ENCODE results near the gene MEAK7. TPM values are rescaled to one million over a fixed set of nuclear protein-coding genes. Genes with fewer than 3 reads are reported as not detected.

Gene MEAK7
- total and polyA plus RNA-seq, 2 donors (not counting 1 experiment from before 2014, with no cell fraction given), result 17.3 to 23.4 TPM

- TF ChIP-seq EZH2 (IDR thresholded peaks at IDR 0.05; ENCODE audit: low read length, missing control alignments), result no peak
- no peak for TF ChIP-seq CTCF (conservative IDR thresholded peaks at IDR 0.05 in 1 of 2, IDR thresholded peaks at IDR 0.05 in 1 of 2; ENCODE audit: low read depth in 1 of 2, low read length in 2 of 2)
- Histone ChIP-seq H3K79me2 (ENCODE audit: control insufficient read depth, insufficient read depth, low read length) (no peaks in the 10 kb centered on the region), H3K4me2 (ENCODE audit: extremely low read depth, insufficient read depth, low read length) (no peak overlapping the region), H2AFZ (ENCODE audit: low read length) (no peak overlapping the region), H3K27me3 (ENCODE audit: control insufficient read depth, insufficient read depth, low read length) (no peaks in the 10 kb centered on the region), H4K20me1 (ENCODE audit: control insufficient read depth, extremely low read depth, insufficient read depth, low read length) (no peaks in the 10 kb centered on the region), H3K9ac (ENCODE audit: insufficient read depth, low read length) (no peak overlapping the region), H3K36me3 (ENCODE audit: control insufficient read depth, insufficient read depth, low read length) (peaks cover 5% of the 10 kb centered on the region), H3K4me1 (ENCODE audit: control insufficient read depth, extremely low read depth, insufficient read depth, low read length) (no peaks in the 10 kb centered on the region), H3K27ac (ENCODE audit: insufficient read depth, low read length) (no peak overlapping the region), H3K9me3 (ENCODE audit: control insufficient read depth, insufficient read depth, low read depth, low read length) (no peaks in the 10 kb centered on the region), H3K4me3 (replicated peaks in 1 of 4; ENCODE audit: control extremely low read depth in 1 of 4, insufficient read depth in 1 of 4, low read depth in 3 of 4, low read length in 4 of 4) (no peak overlapping the region)
- no peak for DNase-seq (ENCODE audit: low read depth in 2 of 2)
These were observed 28.7 kb downstream of the MEAK7 start for GRCh38 chr16:84475643-84476240.

GRCh38 chr16:84471966-84472365, 32.5 kb downstream of the MEAK7 start:
- H4K20me1 ChIP-seq (ENCODE audit: control insufficient read depth, extremely low read depth, insufficient read depth, low read length), result no peaks in the 10 kb centered on the region
- H3K27me3 ChIP-seq (ENCODE audit: control insufficient read depth, insufficient read depth, low read length), result no peaks in the 10 kb centered on the region
- H3K9me3 ChIP-seq (ENCODE audit: control insufficient read depth, insufficient read depth, low read depth, low read length), result no peaks in the 10 kb centered on the region
- peaks cover 6% of the 10 kb centered on the region for H3K36me3 ChIP-seq (ENCODE audit: control insufficient read depth, insufficient read depth, low read length)
- no peaks in the 10 kb centered on the region for H3K4me1 ChIP-seq (ENCODE audit: control insufficient read depth, extremely low read depth, insufficient read depth, low read length)
- H3K4me2 ChIP-seq (ENCODE audit: extremely low read depth, insufficient read depth, low read length), result no peak overlapping the region
- no peak overlapping the region for H3K9ac ChIP-seq (ENCODE audit: insufficient read depth, low read length)
- no peak overlapping the region for H3K27ac ChIP-seq (ENCODE audit: insufficient read depth, low read length)
- no peaks in the 10 kb centered on the region for H3K79me2 ChIP-seq (ENCODE audit: control insufficient read depth, insufficient read depth, low read length)
- H2AFZ ChIP-seq (ENCODE audit: low read length), result no peak overlapping the region
- H3K4me3 ChIP-seq (replicated peaks in 1 of 4; ENCODE audit: control extremely low read depth in 1 of 4, insufficient read depth in 1 of 4, low read depth in 3 of 4, low read length in 4 of 4), result no peak overlapping the region
- TF ChIP-seq CTCF (conservative IDR thresholded peaks at IDR 0.05 in 1 of 2, IDR thresholded peaks at IDR 0.05 in 1 of 2; ENCODE audit: low read depth in 1 of 2, low read length in 2 of 2) (no peak), EZH2 (IDR thresholded peaks at IDR 0.05; ENCODE audit: low read length, missing control alignments) (no peak)
- DNase-seq (ENCODE audit: low read depth in 2 of 2), result no peak

- no peak overlapping the region for H3K4me2 ChIP-seq (ENCODE audit: extremely low read depth, insufficient read depth, low read length)
- no peak overlapping the region for H3K4me3 ChIP-seq (replicated peaks in 1 of 4; ENCODE audit: control extremely low read depth in 1 of 4, insufficient read depth in 1 of 4, low read depth in 3 of 4, low read length in 4 of 4)
- H2AFZ ChIP-seq (ENCODE audit: low read length), result no peak overlapping the region
- no peaks in the 10 kb centered on the region for H3K4me1 ChIP-seq (ENCODE audit: control insufficient read depth, extremely low read depth, insufficient read depth, low read length)
- no peak for TF ChIP-seq EZH2 (IDR thresholded peaks at IDR 0.05; ENCODE audit: low read length, missing control alignments)
- TF ChIP-seq CTCF (conservative IDR thresholded peaks at IDR 0.05 in 1 of 2, IDR thresholded peaks at IDR 0.05 in 1 of 2; ENCODE audit: low read depth in 1 of 2, low read length in 2 of 2), result no peak
- no peak overlapping the region for H3K9ac ChIP-seq (ENCODE audit: insufficient read depth, low read length)
- no peaks in the 10 kb centered on the region for H3K9me3 ChIP-seq (ENCODE audit: control insufficient read depth, insufficient read depth, low read depth, low read length)
- DNase-seq (ENCODE audit: low read depth in 2 of 2), result no peak
- H3K36me3 ChIP-seq (ENCODE audit: control insufficient read depth, insufficient read depth, low read length), result peaks cover 6% of the 10 kb centered on the region
- no peak overlapping the region for H3K27ac ChIP-seq (ENCODE audit: insufficient read depth, low read length)
- no peaks in the 10 kb centered on the region for H3K79me2 ChIP-seq (ENCODE audit: control insufficient read depth, insufficient read depth, low read length)
- no peaks in the 10 kb centered on the region for H3K27me3 ChIP-seq (ENCODE audit: control insufficient read depth, insufficient read depth, low read length)
- H4K20me1 ChIP-seq (ENCODE audit: control insufficient read depth, extremely low read depth, insufficient read depth, low read length), result no peaks in the 10 kb centered on the region
These were observed 33.1 kb downstream of the MEAK7 start for GRCh38 chr16:84471316-84471715.

Measured in fibroblast of lung (primary cell).